CD14-positive monocyte (primary cell): ENCODE data around the gene SLC26A2. TPM values are rescaled to one million over a fixed set of nuclear protein-coding genes. Genes with fewer than 3 reads are reported as not detected.

Experiments used
- DNase-seq, 3 donors: peaks; one replicate each; pipeline ENCODE4 v3.0.0-alpha.2; 2011 to 2022
- H2AFZ ChIP-seq: 2 replicates; pipeline ENCODE4 v1.6.0; 2012; ENCODE audit warnings: mild to moderate bottlenecking, low read depth, low read length, inconsistent platforms; ENCODE audit not compliant: insufficient read depth, poor library complexity, severe bottlenecking
- H3K27ac ChIP-seq, 2 donors: 1 replicate in 1 of 2; 2 replicates in 1 of 2; pipeline ENCODE4 v1.5.1; 2012 to 2013; ENCODE audit warnings: low read length in 2 of 2, control low read depth in 1 of 2, inconsistent platforms in 1 of 2, low read depth in 1 of 2, mild to moderate bottlenecking in 1 of 2
- H3K27me3 ChIP-seq, 2 donors: one replicate each; pipeline versions ENCODE4 v1.6.0 to v1.6.1; 2011 to 2013; ENCODE audit warnings: low read length in 2 of 2; ENCODE audit not compliant: control insufficient read depth in 2 of 2, insufficient read depth in 2 of 2
- H3K36me3 ChIP-seq, 2 donors: replicated peaks in 1 of 2; 1 replicate in 1 of 2; 2 replicates in 1 of 2; pipeline versions ENCODE4 v1.5.1 to v1.6.1; 2012 to 2013; ENCODE audit warnings: low read length in 2 of 2, control low read depth in 1 of 2, inconsistent platforms in 1 of 2, mild to moderate bottlenecking in 1 of 2; ENCODE audit not compliant: insufficient read depth in 2 of 2, control insufficient read depth in 1 of 2
- H3K4me1 ChIP-seq, 2 donors: 1 replicate in 1 of 2; 2 replicates in 1 of 2; pipeline versions ENCODE4 v1.5.1 to v1.6.1; 2012 to 2013; ENCODE audit warnings: low read length in 2 of 2, control low read depth in 1 of 2, inconsistent platforms in 1 of 2, mild to moderate bottlenecking in 1 of 2, moderate library complexity in 1 of 2; ENCODE audit not compliant: insufficient read depth in 2 of 2, control insufficient read depth in 1 of 2
- H3K4me2 ChIP-seq: replicated peaks from 2 replicates; pipeline ENCODE3; 2012; ENCODE audit warnings: low read length, moderate library complexity, mild to moderate bottlenecking; ENCODE audit not compliant: poor library complexity, severe bottlenecking; ENCODE audit errors: extremely low read depth
- H3K4me3 ChIP-seq, 3 experiments: fragments of 200-600 bp in 1 of 3; sonication (generic) in 1 of 3; replicated peaks in 1 of 3; 1 replicate in 2 of 3; 2 replicates in 1 of 3; pipeline ENCODE4 v1.5.1; 2011 to 2013; ENCODE audit warnings: low read length in 3 of 3, mild to moderate bottlenecking in 3 of 3, control low read depth in 2 of 3, low read depth in 2 of 3, inconsistent platforms in 1 of 3, moderate library complexity in 1 of 3
- H3K79me2 ChIP-seq: 2 replicates; pipeline ENCODE4 v1.6.0; 2012; ENCODE audit warnings: mild to moderate bottlenecking, control low read depth, inconsistent platforms, low read length, moderate library complexity; ENCODE audit not compliant: insufficient read depth
- H3K9ac ChIP-seq: 2 replicates; pipeline ENCODE4 v1.6.0; 2017; ENCODE audit warnings: low read length, mild to moderate bottlenecking; ENCODE audit not compliant: insufficient read depth, poor library complexity, severe bottlenecking
- H3K9me3 ChIP-seq, 2 donors: replicated peaks in 1 of 2; 1 replicate in 1 of 2; 2 replicates in 1 of 2; pipeline versions ENCODE4 v1.5.1 to v1.6.1; 2012 to 2013; ENCODE audit warnings: low read length in 2 of 2, control low read depth in 1 of 2; ENCODE audit not compliant: control insufficient read depth in 1 of 2, insufficient read depth in 1 of 2
- H4K20me1 ChIP-seq: 2 replicates; pipeline ENCODE4 v1.6.0; 2012; ENCODE audit warnings: mild to moderate bottlenecking, low read length, control low read depth, moderate library complexity; ENCODE audit not compliant: insufficient read depth
- H3K27ac Mint-ChIP-seq, 7 donors: one replicate each; pipeline ENCODE4 v1.8.0; 2020; ENCODE audit warnings: mild to moderate bottlenecking in 7 of 7, mixed read lengths in 7 of 7, moderate library complexity in 6 of 7, inconsistent platforms in 2 of 7
- H3K27me3 Mint-ChIP-seq, 3 donors: one replicate each; pipeline ENCODE4 v1.8.0; 2021 to 2022; ENCODE audit warnings: low read depth in 3 of 3, mild to moderate bottlenecking in 3 of 3, mixed read lengths in 3 of 3, moderate library complexity in 3 of 3, inconsistent platforms in 1 of 3
- H3K36me3 Mint-ChIP-seq, 2 donors: one replicate each; pipeline ENCODE4 v1.8.0; 2020; ENCODE audit warnings: mixed read lengths in 2 of 2, inconsistent platforms in 1 of 2, mild to moderate bottlenecking in 1 of 2
- H3K4me1 Mint-ChIP-seq: one replicate; pipeline ENCODE4 v1.8.0; 2020; ENCODE audit warnings: mild to moderate bottlenecking, mixed read lengths
- H3K4me3 Mint-ChIP-seq, 2 donors: one replicate each; pipeline ENCODE4 v1.8.0; 2020; ENCODE audit warnings: mild to moderate bottlenecking in 2 of 2, mixed read lengths in 2 of 2, moderate library complexity in 1 of 2
- H3K9me3 Mint-ChIP-seq, 7 donors: one replicate each; pipeline ENCODE4 v1.8.0; 2020 to 2022; ENCODE audit warnings: mixed read lengths in 7 of 7, mild to moderate bottlenecking in 6 of 7, moderate library complexity in 6 of 7, inconsistent platforms in 2 of 7
- WGBS: methylation state at CpG from one replicate; pipeline ENCODE4 v1.1.5; 2013; ENCODE audit warnings: missing lambda C conversion rate; ENCODE audit not compliant: insufficient coverage; 5-methylcytosine and 5-hydroxymethylcytosine counted together
- intact Hi-C, 2 donors: fragments of 100-400 bp; cut with micrococcal nuclease; formaldehyde crosslinking; loops; one replicate each; pipeline versions ENCODE4 v1.15.0 to v1.15.1; 2023
- polyA plus RNA-seq, 3 donors: library from polyadenylated mRNA; depleted of rRNA in 1 of 3; unstranded in 2 of 3; stranded (reverse) in 1 of 3; fragments of 300-500 nt in 2 of 3; fragments of >200 nt in 1 of 3; fragmentation: Illumina TruSeq in 2 of 3; gene quantifications; 1 replicate in 2 of 3; 2 replicates in 1 of 3; pipeline ENCODE4 v1.2.3, GENCODE V29; 2012 to 2021
- TF ChIP-seq, protein P1 (sequence below): fragments of 200-600 bp; IDR thresholded peaks from one replicate; pipeline ENCODE4 v1.8.0; 2022; ENCODE audit warnings: antibody characterized with exemption, mild to moderate bottlenecking

The SLC26A2 gene
- polyA plus RNA-seq, 3 donors = 1.9 to 3.6 (median 3.1) TPM

DNA sequence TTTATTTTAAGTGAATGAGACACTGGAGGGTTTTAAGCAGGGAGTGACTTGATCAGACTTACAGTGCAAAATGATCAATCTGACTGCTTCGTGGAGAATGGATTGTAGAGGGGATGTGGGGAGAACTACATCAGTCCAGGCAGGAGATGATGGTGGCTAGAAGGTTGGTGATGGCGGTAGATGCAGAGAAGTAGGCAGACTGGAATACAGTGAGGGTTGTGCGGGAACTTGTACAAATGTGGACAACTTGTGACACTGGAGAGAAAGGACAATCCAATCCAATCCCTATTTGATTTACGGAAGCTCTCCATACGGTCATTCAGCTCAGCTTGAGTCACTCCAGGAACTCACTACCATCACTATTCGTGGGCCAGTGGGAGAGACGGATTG is 39.3 kb downstream of the SLC26A2 start:
- H3K27ac ChIP-seq = peak overlapping the region; percentile 86 to 88
- peaks cover 29 to 30% of the 10 kb centered on the region in 2 donors for H3K36me3 Mint-ChIP-seq
- peaks cover 0 to 2% (median 0%) of the 10 kb centered on the region in 7 donors for H3K9me3 Mint-ChIP-seq
- peaks cover 41% of the 10 kb centered on the region for H3K79me2 ChIP-seq
- DNase-seq = peak; percentile 46 to 74 (median 47)
- no peaks in the 10 kb centered on the region for H3K27me3 Mint-ChIP-seq
- peaks cover 31% of the 10 kb centered on the region for H3K4me1 Mint-ChIP-seq
- WGBS = 14% methylated on average over 1 of the region's 7 CpGs
- peak overlapping the region; percentile 84 for H2AFZ ChIP-seq
- peaks cover 11 to 14% of the 10 kb centered on the region in 2 donors for H3K36me3 ChIP-seq
- H3K9me3 ChIP-seq = no peaks in the 10 kb centered on the region
- peaks cover 21 to 23% of the 10 kb centered on the region in 2 donors for H3K4me1 ChIP-seq
- peak overlapping the region; percentile 88 to 93 for H3K4me3 Mint-ChIP-seq
- intact Hi-C loops = loop anchor here (5.0 to 10.0 kb wide), 2 partner anchors 38 to 365 kb away; partner anchors contain the start of gene SLC26A2 (in 1 of the 2)
- H4K20me1 ChIP-seq = peaks cover 28% of the 10 kb centered on the region
- peak overlapping the region; percentile 63 to 80 (median 66) for H3K4me3 ChIP-seq
- TF ChIP-seq, protein P1, sequence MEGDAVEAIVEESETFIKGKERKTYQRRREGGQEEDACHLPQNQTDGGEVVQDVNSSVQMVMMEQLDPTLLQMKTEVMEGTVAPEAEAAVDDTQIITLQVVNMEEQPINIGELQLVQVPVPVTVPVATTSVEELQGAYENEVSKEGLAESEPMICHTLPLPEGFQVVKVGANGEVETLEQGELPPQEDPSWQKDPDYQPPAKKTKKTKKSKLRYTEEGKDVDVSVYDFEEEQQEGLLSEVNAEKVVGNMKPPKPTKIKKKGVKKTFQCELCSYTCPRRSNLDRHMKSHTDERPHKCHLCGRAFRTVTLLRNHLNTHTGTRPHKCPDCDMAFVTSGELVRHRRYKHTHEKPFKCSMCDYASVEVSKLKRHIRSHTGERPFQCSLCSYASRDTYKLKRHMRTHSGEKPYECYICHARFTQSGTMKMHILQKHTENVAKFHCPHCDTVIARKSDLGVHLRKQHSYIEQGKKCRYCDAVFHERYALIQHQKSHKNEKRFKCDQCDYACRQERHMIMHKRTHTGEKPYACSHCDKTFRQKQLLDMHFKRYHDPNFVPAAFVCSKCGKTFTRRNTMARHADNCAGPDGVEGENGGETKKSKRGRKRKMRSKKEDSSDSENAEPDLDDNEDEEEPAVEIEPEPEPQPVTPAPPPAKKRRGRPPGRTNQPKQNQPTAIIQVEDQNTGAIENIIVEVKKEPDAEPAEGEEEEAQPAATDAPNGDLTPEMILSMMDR = no peak
- H3K9ac ChIP-seq = peak overlapping the region; percentile 95
- H3K4me2 ChIP-seq = peak overlapping the region; percentile 75
- peak overlapping the region; percentile 86 to 96 (median 93) for H3K27ac Mint-ChIP-seq
- H3K27me3 ChIP-seq = no peaks in the 10 kb centered on the region

DNA sequence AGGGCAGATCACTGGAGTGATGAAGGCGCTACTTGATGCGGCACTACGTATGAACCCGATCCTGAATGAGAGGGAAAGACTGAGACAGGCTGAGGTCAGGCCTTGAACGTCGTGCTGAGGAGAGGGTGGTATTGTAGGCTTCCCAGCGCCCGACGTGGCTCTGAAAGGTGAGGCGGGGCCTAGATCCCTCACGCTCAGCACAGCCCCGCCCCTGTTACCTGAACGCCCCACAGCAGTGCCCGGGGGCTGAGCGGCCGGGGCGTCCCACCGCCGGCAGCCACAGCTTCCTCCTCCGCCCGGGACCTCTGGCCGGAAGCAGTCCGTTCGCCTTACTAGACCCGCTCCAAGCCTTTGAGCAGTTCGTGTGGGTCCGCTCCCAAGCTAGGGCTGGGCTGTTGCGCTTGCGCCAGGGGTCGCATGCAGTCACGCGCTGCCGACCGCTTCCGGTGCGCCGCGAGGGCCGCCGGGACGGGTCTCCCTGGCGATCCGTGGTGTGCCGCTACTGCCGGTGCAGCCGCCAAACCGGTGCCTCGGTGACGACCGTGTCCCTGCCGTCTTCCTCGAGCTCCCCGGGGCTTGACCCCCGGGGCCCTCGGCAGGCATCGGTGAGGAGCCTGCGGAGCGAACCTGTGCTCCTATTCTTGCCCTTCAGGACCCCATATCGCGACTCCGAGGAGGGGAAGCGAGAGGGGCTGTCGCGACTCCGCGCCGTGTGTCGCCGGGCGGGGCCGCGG is 39.9 kb downstream of the SLC26A2 start, which contains the start of the genes HMGXB3 and TIGD6:
Gene HMGXB3, plus strand, starts transcription at position 484 of the 734 bp plus-strand sequence. CDS start 4,114 bp downstream, outside the sequence.
Gene TIGD6, minus strand, starts transcription at position 399 of the 734 bp plus-strand sequence. CDS start 4,306 bp downstream, outside the sequence.
- Mint-ChIP-seq H3K9me3 (peaks cover 0 to 2% (median 0%) of the 10 kb centered on the region in 7 donors), H3K27me3 (no peaks in the 10 kb centered on the region), H3K4me3 (peak within 1 kb of the TSS; percentile 88 to 96), H3K4me1 (peaks cover 31% of the 10 kb centered on the region), H3K36me3 (peaks cover 26 to 30% of the 10 kb centered on the region in 2 donors), H3K27ac (peak within 1 kb of the TSS; percentile 88 to 96 (median 94))
- TF ChIP-seq, protein P1 = no peak
- Histone ChIP-seq H4K20me1 (peaks cover 31% of the 10 kb centered on the region), H3K9me3 (no peaks in the 10 kb centered on the region), H3K9ac (peak within 1 kb of the TSS; percentile 95), H3K4me3 (peak within 1 kb of the TSS; percentile 63 to 80 (median 66)), H3K4me2 (peak within 1 kb of the TSS; percentile 75), H3K27ac (peak within 1 kb of the TSS; percentile 86 to 88), H3K27me3 (no peaks in the 10 kb centered on the region), H3K4me1 (peaks cover 21 to 23% of the 10 kb centered on the region in 2 donors), H3K79me2 (peaks cover 44% of the 10 kb centered on the region), H3K36me3 (peaks cover 8 to 15% of the 10 kb centered on the region in 2 donors), H2AFZ (peak within 1 kb of the TSS; percentile 84)
- intact Hi-C loops = loop anchor here in 1 of 2 donors (5.0 kb wide), 1 partner anchor 38 kb away; the partner anchor contains the start of gene SLC26A2
- under 1% methylated on average over 64 of the region's 72 CpGs for WGBS
- DNase-seq = peak; percentile 85 to 86 (median 86)
